Fibroblast of peridontal ligament (primary cell): ENCODE data around the gene NOS1AP.

Experiments used
- DNase-seq: peaks from one replicate; pipeline ENCODE4 v3.0.0-alpha.2; 2010; ENCODE audit errors: extremely low read depth

Gene NOS1AP

DNA sequence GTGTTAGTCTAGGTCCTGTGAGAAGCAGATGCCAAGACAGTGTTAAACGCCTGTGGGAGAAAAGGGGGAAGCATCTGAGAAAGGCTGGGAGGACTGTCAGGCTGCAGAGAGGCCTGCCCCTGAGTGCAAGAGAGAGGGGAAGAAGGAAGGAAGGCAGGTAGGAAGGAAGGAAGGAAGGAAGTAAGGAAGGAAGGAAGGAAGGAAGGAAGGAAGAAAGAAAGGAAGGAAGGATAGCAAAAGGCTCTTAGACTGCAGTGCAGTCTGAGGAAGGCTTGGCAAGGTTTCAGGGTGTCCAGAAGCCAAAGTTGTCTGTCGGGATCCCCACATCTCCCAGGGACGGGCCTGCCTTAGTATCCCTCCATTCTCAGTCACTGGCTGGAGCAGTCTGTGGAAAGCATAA is 224.5 kb downstream of the NOS1AP start:
- DNase-seq, result no peak

DNA sequence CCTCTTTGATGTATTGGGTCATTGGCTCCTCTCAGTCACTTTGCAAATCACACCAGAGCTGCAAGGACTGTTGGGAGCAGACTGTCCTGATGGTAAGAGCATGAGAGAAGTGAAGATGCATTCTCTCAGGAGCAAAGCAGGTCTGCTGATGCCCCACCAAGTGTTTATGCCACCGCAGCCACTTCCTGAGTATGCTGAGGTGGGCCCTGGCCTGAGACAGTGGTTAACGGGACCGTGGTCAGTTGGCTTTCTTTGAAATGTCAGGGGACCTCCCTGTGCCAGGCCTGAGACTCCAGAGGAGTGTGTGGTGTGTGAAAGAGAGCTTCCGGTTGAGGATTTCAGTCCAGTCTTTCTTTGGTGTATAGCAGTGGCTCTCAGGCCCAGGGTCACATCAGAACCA is 227.7 kb downstream of the NOS1AP start:
- DNase-seq, result no peak

DNA sequence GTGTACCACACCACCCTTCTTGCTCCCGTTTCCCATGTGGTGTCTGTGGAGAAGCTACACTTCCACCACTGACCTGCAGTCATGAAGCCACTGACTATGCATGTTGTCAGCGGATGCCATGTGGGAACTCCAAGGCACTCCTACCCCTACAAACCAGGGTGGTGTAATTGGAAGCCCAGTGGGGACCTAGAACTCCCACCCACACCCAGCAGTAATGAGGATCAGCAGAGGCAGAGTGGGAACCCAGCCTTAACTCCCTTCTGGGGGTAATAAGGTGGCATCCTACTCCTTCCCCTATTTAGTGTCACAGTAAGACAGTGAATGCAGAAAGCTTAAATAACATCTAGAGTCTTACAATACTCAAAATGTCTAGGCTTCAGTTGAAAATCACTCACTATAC is 228.8 kb downstream of the NOS1AP start:
- no peak for DNase-seq

DNA sequence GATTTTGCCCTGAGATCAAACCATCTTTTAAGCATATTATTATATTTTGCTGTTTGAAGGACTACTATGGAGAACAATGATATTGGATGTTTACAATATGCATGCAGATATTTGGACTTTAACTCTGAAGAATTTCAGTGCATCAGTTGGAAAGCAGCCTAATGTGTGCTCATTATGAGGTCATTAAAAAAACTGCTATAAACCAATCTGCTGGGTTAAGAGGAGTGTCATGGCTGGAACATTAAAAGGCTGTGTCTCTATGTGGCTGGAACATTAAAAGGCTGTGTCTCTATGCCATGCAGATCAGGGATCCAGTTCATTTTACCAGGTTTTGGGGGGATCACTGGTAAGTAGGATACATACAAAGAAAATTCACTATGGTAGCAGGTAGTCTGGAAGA is 229.5 kb downstream of the NOS1AP start:
- no peak for DNase-seq

DNA sequence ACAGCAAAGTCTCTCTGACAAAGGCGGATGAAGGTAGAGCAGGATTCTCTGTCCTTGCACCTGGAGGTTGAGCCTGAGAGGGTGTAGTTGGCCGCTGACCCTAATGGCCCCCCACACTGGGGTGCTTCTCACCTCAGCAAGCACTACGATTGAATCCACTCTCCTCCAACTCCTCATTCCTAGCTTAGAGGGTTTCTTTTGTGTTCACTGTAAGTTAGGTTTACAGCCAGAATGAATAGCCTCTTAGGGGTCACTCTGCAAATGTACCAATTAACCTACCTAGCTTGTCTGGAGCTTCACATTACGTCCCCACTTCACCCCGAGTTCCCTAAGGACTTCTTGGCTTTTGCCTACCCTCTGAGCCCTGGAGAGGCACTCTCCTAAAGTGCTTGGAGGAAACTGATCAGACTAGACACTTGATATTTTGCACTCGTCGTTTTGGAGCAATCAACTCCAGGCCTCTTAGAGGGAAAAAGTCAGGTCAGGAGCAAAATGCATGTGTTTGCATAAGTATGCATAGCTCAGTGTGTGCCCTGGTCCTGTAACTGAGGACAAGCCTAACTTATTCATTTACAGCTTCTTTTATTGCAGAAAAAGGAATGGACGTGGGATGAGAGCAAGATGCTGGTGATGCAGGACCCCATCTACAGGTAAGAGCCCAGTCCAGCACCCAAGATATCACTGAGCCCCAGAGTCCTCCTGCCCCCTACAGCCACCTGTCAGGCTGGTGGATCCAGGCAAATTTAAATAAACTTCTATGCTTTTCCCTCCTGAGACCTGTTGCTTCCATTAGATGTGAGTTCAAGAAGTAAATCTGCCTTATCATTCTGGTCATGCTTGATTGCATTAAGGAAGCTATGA is 230.8 kb downstream of the NOS1AP start:
- DNase-seq, result no peak

DNA sequence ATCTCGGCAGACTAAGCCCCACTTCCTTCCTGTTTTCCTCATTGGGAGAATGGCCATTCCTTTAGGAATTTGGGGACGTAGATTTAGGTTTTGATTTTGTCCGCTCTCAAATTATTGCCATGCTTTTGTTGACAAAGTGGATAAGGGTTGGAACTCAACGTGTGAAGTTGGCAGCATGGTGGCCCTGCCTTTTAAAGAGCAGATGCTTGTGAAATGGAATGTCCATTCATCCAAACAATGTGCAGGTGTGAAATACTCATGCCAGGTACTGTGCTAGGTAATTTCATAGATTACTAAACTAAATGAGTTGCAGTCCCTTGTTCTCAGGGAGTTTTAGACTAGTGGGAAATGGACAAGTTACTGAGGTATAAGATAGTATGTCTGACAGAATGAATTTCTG is 232.2 kb downstream of the NOS1AP start:
- DNase-seq, result no peak

GRCh38 chr1:162302306-162303003 is 233.0 kb downstream of the NOS1AP start:
- no peak for DNase-seq

DNA sequence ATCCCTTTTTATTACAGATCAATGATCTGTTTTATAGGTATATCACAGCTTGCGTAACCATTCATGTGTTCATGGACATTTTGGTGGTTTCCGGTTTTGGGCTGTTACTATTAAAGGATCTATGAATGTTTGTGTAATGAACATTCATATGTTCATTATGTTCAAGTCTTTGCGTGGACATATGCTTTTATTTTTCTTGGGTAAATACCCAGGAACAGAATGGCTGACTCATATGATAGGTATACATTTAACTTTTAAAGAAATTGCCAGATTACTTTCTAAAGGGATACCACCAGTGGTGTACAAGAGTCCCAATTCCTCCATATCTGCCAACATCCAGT is 233.5 kb downstream of the NOS1AP start:
- peak; percentile 27 for DNase-seq

DNA sequence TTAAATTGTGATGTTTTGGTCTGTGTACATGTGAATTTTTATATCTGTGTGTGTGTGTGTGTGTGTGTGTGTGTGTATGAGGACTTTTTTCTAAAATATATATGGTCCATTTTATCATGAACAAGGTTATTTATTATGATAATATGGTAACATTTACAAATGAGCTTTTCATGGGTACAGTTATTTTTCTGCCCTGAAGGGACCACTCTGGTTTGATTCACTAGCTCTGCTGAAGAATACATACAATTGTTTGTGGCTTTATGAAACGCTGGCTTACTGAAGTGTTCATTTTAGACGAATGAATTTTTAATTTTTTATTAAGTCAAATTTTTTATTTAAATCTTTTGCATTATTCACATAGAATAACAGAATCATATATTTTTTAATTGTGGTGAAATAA is 235.2 kb downstream of the NOS1AP start:
- DNase-seq, result no peak

GRCh38 chr1:162305969-162306368 is 236.5 kb downstream of the NOS1AP start:
- no peak for DNase-seq

DNA sequence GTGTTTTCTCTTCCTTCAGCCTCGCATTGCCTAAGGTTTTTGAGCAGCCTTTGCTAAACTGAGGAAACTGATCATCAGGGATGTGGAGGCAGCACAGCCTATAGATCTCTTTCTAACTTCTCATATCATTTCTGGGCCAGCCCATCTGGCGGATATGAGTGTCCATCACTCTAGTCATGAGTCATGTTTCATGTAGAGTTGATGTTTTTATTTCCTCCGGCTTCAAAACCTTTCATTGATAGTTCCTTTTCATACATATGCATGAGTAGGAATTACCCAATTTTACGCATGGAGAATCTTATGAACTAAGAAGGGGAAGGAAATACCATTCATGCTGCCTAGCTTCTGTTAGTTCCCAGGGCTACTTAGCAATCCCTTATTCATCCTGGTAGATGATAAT is 240.8 kb downstream of the NOS1AP start:
- DNase-seq, result no peak

DNA sequence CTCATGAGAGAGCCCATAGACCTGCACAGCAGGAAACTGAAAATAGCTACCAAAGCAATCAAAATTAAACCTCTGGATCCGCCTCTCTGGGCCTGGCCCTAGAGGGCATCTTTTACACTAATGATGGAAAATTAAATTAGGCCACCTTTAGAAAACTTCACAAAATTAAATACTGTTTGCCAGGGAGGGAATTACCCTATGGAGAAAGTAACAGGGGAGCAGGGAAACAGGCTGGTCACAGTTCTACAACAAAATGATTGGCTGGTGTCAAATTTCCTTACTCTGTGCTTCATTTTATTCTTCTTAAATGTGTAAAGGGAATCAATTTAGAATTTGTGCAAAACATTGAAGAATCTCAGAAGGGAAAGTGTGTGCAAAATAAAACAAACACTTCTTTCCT is 244.7 kb downstream of the NOS1AP start:
- DNase-seq, result no peak

- no peak for DNase-seq
These were observed 246.2 kb downstream of the NOS1AP start for GRCh38 chr1:162315673-162316072.

DNA sequence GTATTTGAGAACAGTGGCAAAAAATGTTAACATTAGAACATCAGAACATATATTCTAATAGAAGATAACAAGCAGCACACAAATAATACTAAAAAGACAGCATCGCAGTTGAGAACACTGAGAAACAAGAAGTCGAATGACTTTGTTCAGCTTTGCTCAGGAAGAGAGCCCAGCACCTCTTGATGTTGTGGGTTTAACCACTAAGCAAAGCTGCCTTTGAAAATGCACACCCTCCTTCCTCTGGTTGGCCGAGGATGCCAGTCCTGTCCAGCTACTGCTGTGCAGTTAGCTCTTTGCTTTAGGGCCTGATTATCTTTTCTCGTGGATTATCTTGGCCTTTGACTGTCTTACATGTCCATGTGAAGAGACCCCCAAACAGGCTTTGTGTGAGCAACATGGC is 246.7 kb downstream of the NOS1AP start:
- no peak for DNase-seq

DNA sequence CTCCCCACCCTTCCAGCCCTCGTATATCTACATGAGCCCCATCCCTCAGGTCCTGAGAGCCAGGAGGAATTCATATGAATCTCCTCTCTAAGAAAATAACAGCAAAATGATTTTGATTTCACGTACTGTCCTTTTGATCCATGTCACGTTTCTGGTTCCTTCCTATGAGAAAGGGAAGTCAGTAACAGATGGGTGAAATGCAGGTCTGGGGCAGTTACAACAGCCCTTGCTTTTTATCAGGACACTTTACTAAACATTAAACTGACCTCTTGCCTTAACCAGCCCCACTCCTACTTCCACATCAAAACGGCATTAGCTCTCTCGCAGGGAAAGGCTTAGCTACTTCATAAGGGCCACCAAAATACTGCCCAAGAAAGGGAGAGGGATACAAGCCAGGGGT is 248.1 kb downstream of the NOS1AP start:
- DNase-seq, result no peak

DNA sequence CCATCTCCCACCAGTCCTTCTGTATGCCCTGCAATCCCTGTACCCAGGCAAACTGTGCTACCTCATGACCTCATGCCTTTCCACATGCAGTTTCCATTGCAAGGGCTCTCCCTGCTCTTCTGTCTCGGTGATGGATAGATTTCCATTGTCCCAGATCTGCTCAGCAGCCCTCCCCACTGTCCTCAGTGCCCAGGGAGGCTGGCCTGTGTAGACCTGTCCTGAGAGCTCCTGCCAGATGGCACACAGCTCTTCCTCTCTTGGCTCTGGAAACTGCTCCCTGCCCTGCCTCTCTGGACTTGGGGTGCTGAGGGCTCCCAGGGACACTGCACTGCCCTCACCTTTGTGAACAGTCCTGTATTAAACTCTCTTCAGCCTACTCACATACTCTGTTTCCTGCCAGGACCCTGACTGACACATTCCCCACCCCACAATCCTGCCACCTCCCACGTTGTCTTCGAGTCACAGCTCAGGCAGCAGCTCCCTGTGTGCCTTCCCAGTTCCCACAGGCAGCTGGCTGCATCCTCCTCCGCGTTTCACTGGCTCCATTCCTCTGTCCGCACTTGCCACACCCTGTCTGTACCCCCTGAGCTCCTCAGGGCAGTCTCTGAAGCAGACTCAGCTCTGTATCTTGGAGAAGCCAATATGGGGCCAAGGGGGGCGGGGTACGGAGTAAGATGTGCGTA is 250.1 kb downstream of the NOS1AP start:
- DNase-seq, result no peak

- no peak for DNase-seq
These were observed 252.4 kb downstream of the NOS1AP start for GRCh38 chr1:162321809-162322422.

- DNase-seq, result no peak
These were observed 253.5 kb downstream of the NOS1AP start for GRCh38 chr1:162323023-162323422.

GRCh38 chr1:162324396-162324795 is 254.9 kb downstream of the NOS1AP start:
- DNase-seq, result no peak

GRCh38 chr1:162326559-162326958 is 257.1 kb downstream of the NOS1AP start:
- no peak for DNase-seq

DNA sequence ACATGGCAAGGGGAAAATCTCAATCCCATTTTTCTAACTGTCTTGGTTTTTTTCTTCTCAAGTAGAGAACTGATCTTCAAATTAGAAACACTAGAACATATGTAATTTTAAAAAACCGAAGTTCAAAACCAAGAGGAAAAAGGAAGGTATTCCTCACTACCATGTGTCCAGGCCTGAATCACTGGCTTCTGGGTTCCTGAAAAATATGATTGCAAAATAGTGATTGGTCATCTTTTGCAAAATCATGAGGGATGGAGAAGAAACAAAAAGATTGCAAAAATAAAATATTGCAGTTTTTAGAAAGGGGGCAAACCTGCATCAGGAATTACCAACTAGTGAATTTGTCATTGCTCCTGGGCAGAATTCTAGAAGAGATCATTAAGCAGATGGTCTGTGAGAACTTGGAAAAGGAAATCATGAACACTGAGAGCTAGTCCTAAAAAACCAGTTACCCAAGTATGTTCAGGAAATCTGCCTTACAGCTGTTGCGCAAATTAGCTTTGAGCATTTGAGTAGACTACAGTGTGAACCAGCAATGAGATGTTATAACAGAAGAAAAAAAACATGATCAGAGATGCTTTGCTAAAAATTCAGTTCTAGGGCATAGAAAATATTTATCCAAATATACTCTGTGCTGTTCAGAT is 257.8 kb downstream of the NOS1AP start:
- no peak for DNase-seq

DNA sequence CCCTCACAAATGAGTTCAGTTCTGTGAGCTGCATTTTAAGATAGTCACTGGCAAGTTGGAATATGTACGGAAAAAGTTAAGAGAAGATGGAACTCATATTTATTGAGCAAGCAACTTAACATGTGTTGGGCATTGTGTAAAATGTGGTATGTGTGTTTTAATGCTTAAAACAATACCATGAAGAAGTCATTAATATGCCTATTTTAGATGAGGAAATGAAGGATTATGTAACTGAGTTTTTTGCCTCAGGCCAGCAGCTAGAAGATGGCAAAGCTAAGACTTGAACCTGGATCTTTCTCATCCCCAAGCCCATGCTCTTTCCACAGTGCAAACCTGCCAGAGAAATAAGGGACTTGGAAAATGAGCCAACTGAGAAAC is 258.3 kb downstream of the NOS1AP start:
- DNase-seq, result no peak
